GM12878 (cell line): ENCODE data around the gene MIEN1. TPM values are rescaled to one million over a fixed set of nuclear protein-coding genes. Genes with fewer than 3 reads are reported as not detected.

Experiments used
- BCLAF1 ChIP-seq: fragments of 450-650 bp; IDR thresholded peaks from 2 replicates; pipeline ENCODE4 v1.6.1; 2017; ENCODE audit warnings: antibody characterized with exemption, mild to moderate bottlenecking, moderate library complexity
- BMI1 ChIP-seq: fragments of 450-650 bp; IDR thresholded peaks from 2 replicates; pipeline ENCODE4 v1.6.1; 2016; ENCODE audit warnings: mild to moderate bottlenecking, moderate library complexity, borderline replicate concordance
- CBFB ChIP-seq: IDR thresholded peaks from 2 replicates; pipeline ENCODE4 v1.6.1; 2016; ENCODE audit warnings: antibody characterized with exemption, low read depth
- CTCF ChIP-seq, 3 experiments: IDR thresholded peaks in 2 of 3; conservative IDR thresholded peaks in 1 of 3; 2 replicates each; pipeline ENCODE4 v1.5.1; 2011; ENCODE audit warnings: low read depth in 3 of 3, low read length in 3 of 3, mild to moderate bottlenecking in 3 of 3, control low read depth in 2 of 3, moderate library complexity in 2 of 3, inconsistent platforms in 1 of 3, mixed read lengths in 1 of 3; ENCODE audit not compliant: control insufficient read depth in 2 of 3, insufficient read depth in 1 of 3; ENCODE audit errors: extremely low read depth in 1 of 3
- ESRRA ChIP-seq: IDR thresholded peaks from 2 replicates; pipeline ENCODE4 v1.6.1; 2012; ENCODE audit warnings: mild to moderate bottlenecking, low read length, improper control_type of control experiment
- EZH2 ChIP-seq: IDR thresholded peaks from 2 replicates; pipeline ENCODE4 v1.6.1; 2012; ENCODE audit warnings: low read depth, mild to moderate bottlenecking, control low read depth, inconsistent platforms, low read length, borderline replicate concordance; ENCODE audit not compliant: control insufficient read depth
- HDGF ChIP-seq: fragments of 450-650 bp; IDR thresholded peaks from 2 replicates; pipeline ENCODE4 v1.6.1; 2016; ENCODE audit warnings: antibody characterized with exemption
- MEF2A ChIP-seq: IDR thresholded peaks from 2 replicates; pipeline ENCODE4 v1.6.1; 2011; ENCODE audit warnings: low read depth, mild to moderate bottlenecking, low read length, moderate library complexity; ENCODE audit not compliant: insufficient read depth
- MEF2B ChIP-seq: fragments of 450-650 bp; IDR thresholded peaks from 2 replicates; pipeline ENCODE4 v1.6.1; 2018; ENCODE audit warnings: mild to moderate bottlenecking, moderate library complexity; ENCODE audit not compliant: partially characterized antibody, poor library complexity, severe bottlenecking
- MYC ChIP-seq: IDR thresholded peaks from 2 replicates; pipeline ENCODE4 v1.6.1; 2011; ENCODE audit warnings: mild to moderate bottlenecking, low read length, moderate library complexity, inconsistent platforms; ENCODE audit not compliant: insufficient read depth, insufficient replicate concordance, insufficient read length, severe bottlenecking
- NR2F1 ChIP-seq: fragments of 450-650 bp; conservative IDR thresholded peaks from 2 replicates; pipeline ENCODE4 v1.6.1; 2017; ENCODE audit warnings: mild to moderate bottlenecking
- POU2F2 ChIP-seq: IDR thresholded peaks from 3 replicates; pipeline ENCODE4 v1.6.1; 2011; ENCODE audit warnings: low read depth, mild to moderate bottlenecking, low read length, borderline replicate concordance
- RELA ChIP-seq: fragments of 450-650 bp; IDR thresholded peaks from 2 replicates; pipeline ENCODE4 v1.8.0; 2014; ENCODE audit warnings: borderline replicate concordance; ENCODE audit not compliant: partially characterized antibody
- SIX5 ChIP-seq: IDR thresholded peaks from 2 replicates; pipeline ENCODE4 v1.6.1; 2011; ENCODE audit warnings: mild to moderate bottlenecking, low read depth, low read length, moderate library complexity; ENCODE audit not compliant: severe bottlenecking
- SMARCA5 ChIP-seq: fragments of 450-650 bp; IDR thresholded peaks from 2 replicates; pipeline ENCODE4 v1.6.1; 2017; ENCODE audit warnings: mild to moderate bottlenecking
- SREBF1 ChIP-seq: IDR thresholded peaks from 2 replicates; pipeline ENCODE4 v1.6.1; 2012; ENCODE audit warnings: mild to moderate bottlenecking, low read length
- SUZ12 ChIP-seq: fragments of 200-600 bp; sonication (generic); IDR thresholded peaks from one replicate; pipeline ENCODE4 v1.6.1; 2018; ENCODE audit warnings: antibody characterized with exemption, mild to moderate bottlenecking; ENCODE audit not compliant: unreplicated experiment
- TARDBP ChIP-seq: IDR thresholded peaks from 2 replicates; pipeline ENCODE4 v1.6.1; 2016; ENCODE audit warnings: borderline replicate concordance
- ZBED1 ChIP-seq: IDR thresholded peaks from 2 replicates; pipeline ENCODE4 v1.6.1; 2016; ENCODE audit warnings: borderline replicate concordance
- ZNF274 ChIP-seq: IDR thresholded peaks from one replicate; pipeline ENCODE4 v1.8.0; 2011; ENCODE audit not compliant: insufficient read length, insufficient read depth
- ZNF622 ChIP-seq: fragments of 450-650 bp; IDR thresholded peaks from 2 replicates; pipeline ENCODE4 v1.6.1; 2017; ENCODE audit warnings: mild to moderate bottlenecking, inconsistent platforms
- polyA plus RNA-seq, 11 experiments: library from polyadenylated mRNA; depleted of rRNA in 4 of 11; unstranded in 6 of 11; stranded (reverse) in 5 of 11; fragments of >200 nt; fragmentation: Nextera tagmentation in 4 of 11; fragmentation: Illumina TruSeq in 1 of 11; extraction: Ambion mirVana in 4 of 11; extraction: Trizol in 1 of 11; gene quantifications; 1 replicate in 1 of 11; 2 replicates in 10 of 11; pipeline versions ENCODE4 v1.2.1 to v1.2.3, GENCODE V29; 2011 to 2016; ENCODE audit warnings: inconsistent platforms in 2 of 11, missing spikeins in 2 of 11, low read depth in 1 of 11
- total RNA-seq, 4 experiments: library from RNA; depleted of rRNA in 3 of 4; stranded (reverse); fragments of >200 nt in 3 of 4; fragmentation: Illumina TruSeq in 1 of 4; extraction: Trizol in 1 of 4; gene quantifications; 2 replicates each; pipeline versions ENCODE4 v1.2.1 to v1.2.3, GENCODE V29; 2013 to 2021
- TF ChIP-seq, protein P1 (sequence below): fragments of 450-650 bp; IDR thresholded peaks from 2 replicates; pipeline ENCODE4 v1.6.1; 2017; ENCODE audit warnings: low read depth, mild to moderate bottlenecking, moderate library complexity
- TF ChIP-seq, protein P2 (sequence below): IDR thresholded peaks from 2 replicates; pipeline ENCODE4 v1.6.1; 2012; ENCODE audit warnings: low read depth, low read length, improper control_type of control experiment

MIEN1 gene
- total and polyA plus RNA-seq, 10 of the 15 experiments (the other 5 are each of a cell fraction or from before 2014, with no cell fraction given) = 24.9 to 89.1 (median 47.7) TPM

DNA sequence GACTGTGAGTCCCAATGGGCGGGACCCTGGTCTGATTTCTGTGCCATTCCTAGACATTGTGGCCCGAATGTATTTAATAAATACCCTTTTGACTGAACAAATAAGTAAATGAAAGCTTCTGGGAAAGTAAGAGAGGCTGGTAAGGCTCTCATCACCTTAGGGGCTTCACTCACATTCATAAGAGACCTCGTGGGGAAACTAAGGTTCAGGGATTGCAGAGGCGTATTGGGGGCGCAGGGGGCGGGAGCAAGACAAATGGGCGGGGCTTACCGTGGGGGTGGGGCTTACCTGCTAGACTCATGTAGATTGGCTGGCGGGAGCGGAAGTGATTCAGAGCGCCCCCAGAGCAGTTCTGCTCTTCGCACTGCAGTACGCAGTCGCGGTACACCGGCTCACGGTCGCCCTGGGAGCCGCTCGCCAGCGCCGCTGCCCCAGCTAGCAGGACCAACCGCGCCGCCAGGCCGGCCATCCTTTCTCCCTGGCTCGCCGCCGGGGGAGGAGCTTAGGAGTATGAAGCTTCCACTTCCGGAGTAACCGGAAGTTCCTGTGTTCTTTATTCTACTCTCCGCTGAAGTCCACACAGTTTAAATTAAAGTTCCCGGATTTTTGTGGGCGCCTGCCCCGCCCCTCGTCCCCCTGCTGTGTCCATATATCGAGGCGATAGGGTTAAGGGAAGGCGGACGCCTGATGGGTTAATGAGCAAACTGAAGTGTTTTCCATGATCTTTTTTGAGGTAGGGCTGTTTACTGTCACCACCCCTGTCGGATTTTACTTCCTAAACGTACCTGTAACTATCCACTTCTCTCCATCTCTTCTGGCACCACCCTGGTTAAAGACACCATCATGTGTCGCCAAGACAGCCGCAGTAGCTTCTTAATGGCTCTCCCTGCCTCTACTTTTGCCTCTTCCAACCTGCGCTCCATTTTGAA, 42.5 kb downstream of the MIEN1 start, which contains the start of gene PGAP3 (continued):
- TF ChIP-seq SIX5 = peak; percentile 58
- TF ChIP-seq MYC = no peak
- TF ChIP-seq HDGF = no peak
- TF ChIP-seq EZH2 = no peak
- TF ChIP-seq ZBED1 = no peak
- TF ChIP-seq NR2F1 = no peak
- TF ChIP-seq BCLAF1 = no peak
- TF ChIP-seq, protein P1, sequence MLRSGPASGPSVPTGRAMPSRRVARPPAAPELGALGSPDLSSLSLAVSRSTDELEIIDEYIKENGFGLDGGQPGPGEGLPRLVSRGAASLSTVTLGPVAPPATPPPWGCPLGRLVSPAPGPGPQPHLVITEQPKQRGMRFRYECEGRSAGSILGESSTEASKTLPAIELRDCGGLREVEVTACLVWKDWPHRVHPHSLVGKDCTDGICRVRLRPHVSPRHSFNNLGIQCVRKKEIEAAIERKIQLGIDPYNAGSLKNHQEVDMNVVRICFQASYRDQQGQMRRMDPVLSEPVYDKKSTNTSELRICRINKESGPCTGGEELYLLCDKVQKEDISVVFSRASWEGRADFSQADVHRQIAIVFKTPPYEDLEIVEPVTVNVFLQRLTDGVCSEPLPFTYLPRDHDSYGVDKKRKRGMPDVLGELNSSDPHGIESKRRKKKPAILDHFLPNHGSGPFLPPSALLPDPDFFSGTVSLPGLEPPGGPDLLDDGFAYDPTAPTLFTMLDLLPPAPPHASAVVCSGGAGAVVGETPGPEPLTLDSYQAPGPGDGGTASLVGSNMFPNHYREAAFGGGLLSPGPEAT = peak; percentile 79
- TF ChIP-seq POU2F2 = peak; percentile 47; the same call in 1 of the 3 replicates
- TF ChIP-seq SREBF1 = no peak
- no peak for TF ChIP-seq ZNF622
- no peak; the same call in 1 of the 2 replicates for TF ChIP-seq CBFB
- TF ChIP-seq, protein P2, sequence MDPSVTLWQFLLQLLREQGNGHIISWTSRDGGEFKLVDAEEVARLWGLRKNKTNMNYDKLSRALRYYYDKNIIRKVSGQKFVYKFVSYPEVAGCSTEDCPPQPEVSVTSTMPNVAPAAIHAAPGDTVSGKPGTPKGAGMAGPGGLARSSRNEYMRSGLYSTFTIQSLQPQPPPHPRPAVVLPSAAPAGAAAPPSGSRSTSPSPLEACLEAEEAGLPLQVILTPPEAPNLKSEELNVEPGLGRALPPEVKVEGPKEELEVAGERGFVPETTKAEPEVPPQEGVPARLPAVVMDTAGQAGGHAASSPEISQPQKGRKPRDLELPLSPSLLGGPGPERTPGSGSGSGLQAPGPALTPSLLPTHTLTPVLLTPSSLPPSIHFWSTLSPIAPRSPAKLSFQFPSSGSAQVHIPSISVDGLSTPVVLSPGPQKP = peak; percentile 86
- no peak for TF ChIP-seq BMI1
- peak; percentile 11 for TF ChIP-seq MEF2B
- TF ChIP-seq SMARCA5 = no peak
- no peak for TF ChIP-seq ZNF274
- peak in 1 of 3 experiments; percentile 10; a peak in 2 of 6 replicates for TF ChIP-seq CTCF (IDR thresholded peaks at IDR 0.05 in 2 of 3, conservative IDR thresholded peaks at IDR 0.05 in 1 of 3; ENCODE audit: control insufficient read depth in 2 of 3, extremely low read depth in 1 of 3, insufficient read depth in 1 of 3, low read depth in 3 of 3, low read length in 3 of 3)
- no peak for TF ChIP-seq MEF2A
- no peak for TF ChIP-seq ESRRA
- TF ChIP-seq SUZ12 = no peak
- TF ChIP-seq RELA = no peak
- TF ChIP-seq TARDBP = no peak
